ENCODE measurements around the gene ZNF471. TPM values are rescaled to one million over a fixed set of nuclear protein-coding genes. Genes with fewer than 3 reads are reported as not detected.

ZNF471 gene
- total RNA-seq = 0.09 and 0.19 TPM in 2 replicates

GRCh38 chr19:56507446-56508289, at the start of gene ZNF471:
Gene ZNF471 (plus strand): TSS chr19:56507855. CDS start chr19:56511572, 3,717 bp downstream.
- H3K4me3 Mint-ChIP-seq = no peak within 1 kb of the TSS
- no peaks in the 10 kb centered on the region for H3K27me3 Mint-ChIP-seq
- H3K27ac Mint-ChIP-seq = peak within 1 kb of the TSS; percentile 82
- DNase-seq = peak; percentile 83
- H3K9me3 Mint-ChIP-seq = peaks cover 10% of the 10 kb centered on the region
- intact Hi-C loops (cut with micrococcal nuclease) = no loop called here
- H3K36me3 Mint-ChIP-seq (ENCODE audit: low read depth) = no peaks in the 10 kb centered on the region
- no peaks in the 10 kb centered on the region for H3K4me1 Mint-ChIP-seq

DNA sequence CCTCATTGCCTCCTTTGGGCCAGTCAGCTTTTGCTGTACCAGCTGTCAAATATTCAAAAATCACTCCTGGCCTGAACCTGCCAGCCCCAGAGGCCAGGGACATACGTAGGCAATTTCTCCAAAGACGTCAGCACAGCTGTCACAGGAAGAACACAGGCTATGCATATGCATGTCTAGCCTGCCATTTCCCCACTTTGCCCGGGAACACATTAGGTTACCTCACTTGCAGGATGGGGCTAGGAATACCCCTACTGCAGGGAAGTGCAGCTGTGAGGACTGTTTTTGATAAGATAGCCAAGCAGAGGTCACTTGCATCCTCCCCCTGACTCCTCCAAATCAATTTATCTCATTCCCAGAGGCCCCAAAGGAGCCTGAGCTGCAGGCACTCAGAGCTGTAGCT, 33.3 kb upstream of the ZNF471 start:
- no peaks in the 10 kb centered on the region for H3K4me1 Mint-ChIP-seq
- H3K27me3 Mint-ChIP-seq = no peaks in the 10 kb centered on the region
- no peak for DNase-seq
- H3K4me3 Mint-ChIP-seq = no peak overlapping the region
- intact Hi-C loops (cut with micrococcal nuclease) = no loop called here
- no peak overlapping the region for H3K27ac Mint-ChIP-seq
- peaks cover 9% of the 10 kb centered on the region for H3K36me3 Mint-ChIP-seq (ENCODE audit: low read depth)
- H3K9me3 Mint-ChIP-seq = peaks cover 30% of the 10 kb centered on the region

DNA sequence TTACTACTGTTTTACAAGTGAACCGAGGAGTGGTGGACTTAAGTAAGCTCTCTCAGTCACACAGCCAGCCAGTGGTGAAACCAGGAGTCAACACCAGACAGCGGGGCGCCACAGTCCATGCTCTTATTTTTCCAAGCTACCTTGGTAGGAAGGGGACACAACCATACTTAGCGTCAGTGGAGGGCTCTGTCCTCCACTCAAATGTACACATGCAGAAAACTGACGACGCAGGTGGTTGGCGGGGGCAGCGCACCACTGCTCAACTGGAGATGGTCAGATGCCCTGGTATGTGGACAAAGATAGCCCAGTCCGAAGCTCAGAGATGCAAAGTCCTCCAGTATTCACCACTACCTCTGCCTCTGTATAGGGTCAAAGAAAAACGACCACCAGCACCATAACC, 31.6 kb upstream of the ZNF471 start:
- no peak for DNase-seq
- no peak overlapping the region for H3K27ac Mint-ChIP-seq
- H3K4me1 Mint-ChIP-seq = no peaks in the 10 kb centered on the region
- no peak overlapping the region for H3K4me3 Mint-ChIP-seq
- intact Hi-C loops (cut with micrococcal nuclease) = no loop called here
- peaks cover 34% of the 10 kb centered on the region for H3K9me3 Mint-ChIP-seq
- H3K27me3 Mint-ChIP-seq = no peaks in the 10 kb centered on the region
- H3K36me3 Mint-ChIP-seq (ENCODE audit: low read depth) = peaks cover 9% of the 10 kb centered on the region

DNA sequence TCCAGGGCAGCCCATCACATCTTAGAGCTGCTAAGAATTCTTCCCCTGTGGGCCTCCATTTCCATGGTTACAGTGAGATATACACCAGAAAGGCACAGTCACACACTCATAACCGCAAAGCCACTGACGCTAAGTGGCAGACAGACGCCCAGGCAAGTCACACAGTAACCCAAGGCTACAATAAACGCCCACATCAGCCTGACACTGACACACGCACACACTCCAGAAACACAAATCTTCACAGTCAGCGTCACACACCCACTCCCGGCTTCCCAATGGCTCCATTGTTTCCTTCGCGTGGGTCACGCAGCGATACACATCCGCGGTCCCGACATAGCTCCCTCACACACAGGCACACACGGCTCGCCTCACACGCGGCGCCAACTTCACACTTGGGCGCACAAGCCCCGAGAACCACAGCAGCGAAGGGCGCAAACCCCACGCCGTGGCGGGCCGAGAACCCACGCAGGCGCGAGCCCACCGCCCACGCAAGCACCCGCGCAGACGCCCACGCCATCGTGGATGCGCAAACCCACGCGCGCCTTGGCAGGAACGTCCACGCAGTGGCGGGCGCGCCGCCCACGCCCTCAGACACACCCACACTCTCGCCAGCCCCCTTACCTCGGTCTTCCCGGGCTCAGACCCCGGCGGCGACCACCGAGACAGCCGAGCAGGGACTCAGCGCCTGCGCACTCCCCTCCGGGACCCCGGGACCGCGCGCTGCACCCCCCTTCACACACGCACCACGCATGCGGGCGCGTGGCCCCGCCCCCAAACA, 30.8 kb upstream of the ZNF471 start, which contains the start of gene ZNF667:
Gene ZNF667, minus strand, starts transcription at position 695 of the 778 bp plus-strand sequence. CDS start 14,975 bp downstream, outside the sequence.
- intact Hi-C loops (cut with micrococcal nuclease) = no loop called here
- no peaks in the 10 kb centered on the region for H3K4me1 Mint-ChIP-seq
- peaks cover 35% of the 10 kb centered on the region for H3K9me3 Mint-ChIP-seq
- peak within 1 kb of the TSS; percentile 79 for H3K4me3 Mint-ChIP-seq
- peak; percentile 54 for DNase-seq
- peaks cover 9% of the 10 kb centered on the region for H3K36me3 Mint-ChIP-seq (ENCODE audit: low read depth)
- peak within 1 kb of the TSS; percentile 82 for H3K27ac Mint-ChIP-seq
- H3K27me3 Mint-ChIP-seq = no peaks in the 10 kb centered on the region

DNA sequence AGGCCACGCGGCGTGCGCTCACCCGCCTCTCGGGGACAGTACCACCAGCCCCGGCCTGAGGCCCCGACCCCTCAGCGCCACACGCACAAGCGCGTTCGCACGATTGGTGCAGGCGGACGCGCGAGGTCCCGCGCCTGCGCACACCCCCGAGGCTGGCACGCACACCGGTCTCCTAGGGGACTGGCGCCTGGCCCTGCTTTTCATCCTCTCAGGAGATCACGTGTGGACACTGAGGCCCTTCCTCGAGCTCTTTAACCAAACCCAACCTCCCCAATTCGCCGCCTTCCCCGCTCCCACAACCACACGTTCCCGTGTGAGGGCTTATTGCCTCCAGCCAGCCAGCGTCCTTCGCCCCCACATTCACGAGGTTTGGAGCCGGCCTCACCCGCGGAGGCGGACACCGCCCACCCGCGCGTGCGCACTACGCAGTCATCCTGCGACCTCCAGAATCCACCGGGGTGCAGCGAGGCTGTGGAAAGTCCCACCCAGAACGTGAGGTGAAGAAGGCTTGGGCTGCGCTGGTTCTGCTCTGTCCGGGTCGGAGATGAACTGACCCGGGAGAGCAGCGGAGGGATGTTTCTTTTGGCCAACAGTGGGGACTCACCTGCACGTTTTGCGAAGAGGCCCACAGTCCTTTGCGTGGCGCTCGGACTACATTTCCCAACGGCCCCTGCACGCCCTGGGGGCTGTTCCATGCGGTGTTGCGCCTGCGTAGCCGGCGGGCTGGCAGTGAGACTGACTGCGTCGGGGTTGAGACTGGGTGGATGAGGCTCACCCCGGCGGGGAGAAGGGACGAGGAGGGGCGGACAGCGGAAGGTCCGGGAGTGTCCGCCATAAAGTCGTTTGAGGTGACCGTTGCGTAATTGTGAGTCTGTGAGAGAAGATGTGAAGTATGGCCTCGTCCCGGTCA, 30.0 kb upstream of the ZNF471 start:
- DNase-seq = peak; percentile 66
- no peaks in the 10 kb centered on the region for H3K4me1 Mint-ChIP-seq
- H3K4me3 Mint-ChIP-seq = peak overlapping the region; percentile 79
- H3K36me3 Mint-ChIP-seq (ENCODE audit: low read depth) = peaks cover 9% of the 10 kb centered on the region
- peaks cover 28% of the 10 kb centered on the region for H3K9me3 Mint-ChIP-seq
- H3K27me3 Mint-ChIP-seq = no peaks in the 10 kb centered on the region
- peak overlapping the region; percentile 60 for H3K27ac Mint-ChIP-seq
- intact Hi-C loops (cut with micrococcal nuclease) = no loop called here

DNA sequence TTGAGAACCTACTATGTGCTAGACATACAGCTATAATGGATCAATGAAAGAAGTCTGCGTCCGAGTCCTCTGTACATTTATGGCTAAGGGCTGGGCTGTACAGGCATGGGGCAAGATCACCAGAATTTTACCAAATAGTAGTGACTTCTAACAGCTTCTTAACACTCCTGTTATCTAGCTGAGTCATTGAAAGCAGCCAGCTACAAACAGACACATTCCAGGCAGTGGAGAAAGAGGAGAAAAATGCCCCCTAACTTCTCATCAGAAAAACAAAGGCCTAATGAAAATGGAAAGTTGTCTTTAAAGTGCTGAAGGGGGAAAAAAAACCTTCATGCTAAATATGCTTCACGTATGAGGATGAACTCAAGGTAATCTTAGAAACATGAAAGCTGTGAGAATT, 16.3 kb upstream of the ZNF471 start:
- intact Hi-C loops (cut with micrococcal nuclease) = no loop called here
- Mint-ChIP-seq H3K36me3 (ENCODE audit: low read depth) (no peaks in the 10 kb centered on the region), H3K27ac (no peak overlapping the region), H3K9me3 (peaks cover 22% of the 10 kb centered on the region), H3K4me3 (no peak overlapping the region), H3K4me1 (no peaks in the 10 kb centered on the region), H3K27me3 (no peaks in the 10 kb centered on the region)
- DNase-seq = no peak

- no peaks in the 10 kb centered on the region for H3K36me3 Mint-ChIP-seq (ENCODE audit: low read depth)
- no peak for DNase-seq
- H3K27ac Mint-ChIP-seq = no peak overlapping the region
- no peaks in the 10 kb centered on the region for H3K4me1 Mint-ChIP-seq
- no peaks in the 10 kb centered on the region for H3K27me3 Mint-ChIP-seq
- H3K9me3 Mint-ChIP-seq = peaks cover 13% of the 10 kb centered on the region
- no peak overlapping the region for H3K4me3 Mint-ChIP-seq
- intact Hi-C loops (cut with micrococcal nuclease) = no loop called here
These were observed 3.1 kb upstream of the ZNF471 start for GRCh38 chr19:56504581-56504980.

- intact Hi-C loops (cut with micrococcal nuclease) = no loop called here
- no peaks in the 10 kb centered on the region for H3K4me1 Mint-ChIP-seq
- H3K9me3 Mint-ChIP-seq = peaks cover 6% of the 10 kb centered on the region
- no peak for DNase-seq
- no peak overlapping the region for H3K27ac Mint-ChIP-seq
- H3K27me3 Mint-ChIP-seq = no peaks in the 10 kb centered on the region
- no peaks in the 10 kb centered on the region for H3K36me3 Mint-ChIP-seq (ENCODE audit: low read depth)
- no peak overlapping the region for H3K4me3 Mint-ChIP-seq
These were observed 679 bp downstream of the ZNF471 start for GRCh38 chr19:56508290-56508778.

DNA sequence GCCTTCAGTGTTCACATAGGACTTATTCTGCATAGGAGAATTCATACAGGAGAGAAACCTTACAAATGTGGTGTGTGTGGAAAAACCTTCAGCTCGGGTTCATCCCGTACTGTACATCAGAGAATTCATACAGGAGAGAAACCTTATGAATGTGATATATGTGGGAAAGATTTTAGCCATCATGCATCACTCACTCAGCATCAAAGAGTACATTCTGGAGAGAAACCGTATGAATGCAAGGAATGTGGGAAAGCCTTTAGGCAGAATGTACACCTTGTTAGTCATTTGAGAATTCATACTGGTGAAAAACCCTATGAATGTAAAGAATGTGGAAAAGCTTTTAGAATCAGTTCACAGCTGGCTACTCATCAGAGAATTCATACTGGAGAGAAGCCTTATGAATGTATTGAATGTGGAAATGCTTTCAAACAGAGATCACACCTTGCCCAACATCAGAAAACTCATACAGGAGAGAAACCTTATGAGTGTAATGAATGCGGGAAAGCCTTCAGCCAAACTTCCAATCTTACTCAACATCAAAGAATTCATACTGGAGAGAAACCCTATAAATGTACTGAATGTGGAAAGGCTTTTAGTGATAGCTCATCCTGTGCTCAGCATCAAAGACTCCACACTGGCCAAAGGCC, 17.7 kb downstream of the ZNF471 start:
- Mint-ChIP-seq H3K4me1 (no peaks in the 10 kb centered on the region), H3K4me3 (no peak overlapping the region), H3K27me3 (no peaks in the 10 kb centered on the region), H3K36me3 (ENCODE audit: low read depth) (peaks cover 5% of the 10 kb centered on the region), H3K27ac (no peak overlapping the region), H3K9me3 (peaks cover 23% of the 10 kb centered on the region)
- no peak for DNase-seq
- intact Hi-C loops (cut with micrococcal nuclease) = no loop called here

- H3K27me3 Mint-ChIP-seq = no peaks in the 10 kb centered on the region
- peaks cover 28% of the 10 kb centered on the region for H3K36me3 Mint-ChIP-seq (ENCODE audit: low read depth)
- intact Hi-C loops (cut with micrococcal nuclease) = no loop called here
- DNase-seq = no peak
- peak overlapping the region; percentile 86 for H3K4me3 Mint-ChIP-seq
- H3K4me1 Mint-ChIP-seq = peaks cover 8% of the 10 kb centered on the region
- peaks cover 39% of the 10 kb centered on the region for H3K9me3 Mint-ChIP-seq
- H3K27ac Mint-ChIP-seq = no peak overlapping the region
These were observed 29.8 kb downstream of the ZNF471 start for GRCh38 chr19:56537442-56537841.

DNA sequence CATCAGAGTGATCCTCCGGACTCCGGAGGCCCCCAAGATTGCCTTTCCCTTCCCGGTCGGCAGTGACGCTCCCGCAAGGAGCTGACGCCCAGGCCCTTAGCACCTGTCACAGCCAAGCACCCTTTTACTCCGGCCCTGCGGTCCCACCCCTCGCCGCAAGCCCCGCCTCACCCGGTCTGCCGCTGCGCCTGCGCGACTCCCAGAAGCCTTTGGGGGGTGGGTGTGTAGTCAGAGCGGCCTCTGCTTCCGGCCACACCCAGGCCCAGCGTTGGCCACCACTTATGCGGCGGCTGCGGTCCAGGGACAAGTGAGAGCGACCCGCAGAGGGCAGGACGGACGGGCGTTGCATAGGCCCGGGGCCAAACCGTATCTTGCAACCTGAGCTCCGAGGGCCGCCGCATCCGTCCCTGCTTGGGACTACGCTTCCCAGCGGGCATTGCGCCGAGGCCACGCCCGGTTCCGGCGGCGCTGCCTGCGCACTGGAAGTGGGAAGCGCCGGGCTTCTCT, 30.7 kb downstream of the ZNF471 start:
- peaks cover 36% of the 10 kb centered on the region for H3K9me3 Mint-ChIP-seq
- H3K4me1 Mint-ChIP-seq = peaks cover 8% of the 10 kb centered on the region
- peak overlapping the region; percentile 86 for H3K4me3 Mint-ChIP-seq
- no peaks in the 10 kb centered on the region for H3K27me3 Mint-ChIP-seq
- DNase-seq = peak; percentile 95
- intact Hi-C loops (cut with micrococcal nuclease) = loop anchor here (1.0 to 2.0 kb wide), 2 partner anchors 29 to 56 kb away; partner anchors contain the start of genes ZNF470 and ZNF71
- H3K27ac Mint-ChIP-seq = peak overlapping the region; percentile 91
- peaks cover 30% of the 10 kb centered on the region for H3K36me3 Mint-ChIP-seq (ENCODE audit: low read depth)

DNA sequence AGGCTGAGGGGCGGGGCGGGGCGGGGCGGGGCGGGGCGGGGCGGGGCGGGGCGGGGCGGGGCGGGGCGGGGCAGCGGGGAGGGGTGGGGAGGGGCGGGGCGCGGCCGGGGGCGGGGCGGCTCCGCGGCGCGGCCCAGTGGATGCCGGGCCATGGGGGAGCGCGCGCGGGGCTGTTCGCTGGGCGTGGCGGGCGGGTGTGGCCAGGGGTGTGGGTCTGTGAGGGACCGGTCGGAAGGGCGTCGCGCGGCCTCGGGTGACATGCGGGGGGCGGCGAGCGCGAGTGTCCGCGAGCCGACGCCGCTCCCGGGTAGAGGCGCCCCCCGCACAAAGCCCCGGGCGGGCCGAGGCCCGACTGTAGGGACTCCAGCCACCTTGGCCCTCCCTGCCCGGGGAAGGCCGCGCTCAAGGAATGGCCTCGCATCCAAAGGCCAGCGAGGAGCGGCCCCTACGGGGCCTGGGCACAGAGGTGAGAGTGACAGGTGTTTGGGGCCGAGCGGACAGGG, 31.2 kb downstream of the ZNF471 start, which contains the start of gene ZFP28:
Gene ZFP28, plus strand, starts transcription at position 188 of the 503 bp plus-strand sequence. Its CDS starts 71 bp downstream, at position 259.
- no peak for DNase-seq
- Mint-ChIP-seq H3K27ac (peak within 1 kb of the TSS; percentile 91), H3K36me3 (ENCODE audit: low read depth) (peaks cover 33% of the 10 kb centered on the region), H3K9me3 (peaks cover 36% of the 10 kb centered on the region), H3K4me1 (peaks cover 8% of the 10 kb centered on the region), H3K27me3 (no peaks in the 10 kb centered on the region), H3K4me3 (peak within 1 kb of the TSS; percentile 86)
- intact Hi-C loops (cut with micrococcal nuclease) = loop anchor here (1.0 to 2.0 kb wide), 2 partner anchors 28 to 56 kb away; partner anchors contain the start of genes ZNF470 and ZNF71

Data from activated CD4-positive, alpha-beta T cell treated with anti-CD3 and anti-CD28 coated beads, Interleukin-2, amount 10 ng/mL, durations not matched to agents 24 days and 14 days (primary cell).